TTC549 (cell line): ENCODE measurements around the gene KDM1A.

ENCODE experiments used
- FAIRE-seq: peaks from 2 replicates; lab custom pipeline; 2012; peaks lifted over from hg19 to GRCh38; lab: Jason Lieb, UNC

Gene KDM1A

GRCh38 chr1:23111600-23112535 is 92.6 kb downstream of the KDM1A start:
- FAIRE-seq = no peak

GRCh38 chr1:23114424-23115079 is 95.3 kb downstream of the KDM1A start:
- FAIRE-seq = no peak

GRCh38 chr1:23116216-23116836 is 97.1 kb downstream of the KDM1A start:
- no peak for FAIRE-seq

- FAIRE-seq = no peak
Measured at GRCh38 chr1:23116921-23117699, 97.8 kb downstream of the KDM1A start.

- no peak for FAIRE-seq
Measured at GRCh38 chr1:23118407-23118806, 99.1 kb downstream of the KDM1A start.

GRCh38 chr1:23118957-23119792 is 99.9 kb downstream of the KDM1A start:
- FAIRE-seq = no peak

GRCh38 chr1:23120383-23120782 is 101.1 kb downstream of the KDM1A start:
- no peak for FAIRE-seq

- no peak for FAIRE-seq
Measured at GRCh38 chr1:23122023-23122748, 102.9 kb downstream of the KDM1A start.

- no peak for FAIRE-seq
Measured at GRCh38 chr1:23122796-23123195, 103.5 kb downstream of the KDM1A start.

GRCh38 chr1:23123528-23123927 is 104.3 kb downstream of the KDM1A start:
- FAIRE-seq = no peak

- no peak for FAIRE-seq
Measured at GRCh38 chr1:23124259-23125026, 105.2 kb downstream of the KDM1A start.

GRCh38 chr1:23125489-23125888 is 106.2 kb downstream of the KDM1A start:
- no peak for FAIRE-seq

GRCh38 chr1:23126200-23126599 is 106.9 kb downstream of the KDM1A start:
- FAIRE-seq = no peak

GRCh38 chr1:23126801-23127200 is 107.5 kb downstream of the KDM1A start:
- FAIRE-seq = no peak

GRCh38 chr1:23129846-23130245 is 110.6 kb downstream of the KDM1A start:
- no peak for FAIRE-seq

- no peak for FAIRE-seq
Measured at GRCh38 chr1:23132033-23132432, 112.8 kb downstream of the KDM1A start.
